HEK293 (cell line): Measurements from ENCODE around the gene ALDH7A1.

Source experiments
- CTCF ChIA-PET: fragments of 350-600 bp; formaldehyde crosslinking; extraction: SDS; loops from one replicate; lab custom pipeline; 2021; ENCODE audit warnings: antibody characterized with exemption; lab: Yijun Ruan, JAX
- POLR2A ChIA-PET: fragments of 300-600 bp; formaldehyde crosslinking; extraction: SDS; loops from one replicate; lab custom pipeline; 2020; ENCODE audit warnings: antibody characterized with exemption, inconsistent platforms; lab: Yijun Ruan, JAX
- H3K27ac ChIP-seq: fragments of 200-500 bp; sonication (Bioruptor generic); 2 replicates; pipeline ENCODE4 v1.5.1; 2014; ENCODE audit warnings: low read depth, low read length, control low read depth, inconsistent platforms; ENCODE audit errors: extremely low read depth
- H3K36me3 ChIP-seq, 2 experiments: fragments of 200-500 bp in 1 of 2; sonication (Bioruptor generic) in 1 of 2; 1 replicate in 1 of 2; 2 replicates in 1 of 2; pipeline ENCODE4 v1.5.1; 2014 to 2017; ENCODE audit warnings: inconsistent platforms in 2 of 2, low read length in 2 of 2; ENCODE audit not compliant: control insufficient read depth in 2 of 2, insufficient read depth in 1 of 2
- H3K4me1 ChIP-seq: fragments of 200-500 bp; sonication (Bioruptor generic); 2 replicates; pipeline ENCODE4 v1.5.1; 2014; ENCODE audit warnings: mild to moderate bottlenecking, low read length, inconsistent platforms; ENCODE audit not compliant: control insufficient read depth, insufficient read depth
- H3K4me3 ChIP-seq: 2 replicates; pipeline ENCODE4 v1.5.1; 2011; ENCODE audit warnings: low read depth, mild to moderate bottlenecking, control low read depth, low read length, moderate library complexity
- H3K9me3 ChIP-seq: fragments of 200-500 bp; sonication (Bioruptor generic); 2 replicates; pipeline ENCODE4 v1.5.1; 2014; ENCODE audit warnings: low read depth, low read length, inconsistent platforms; ENCODE audit not compliant: control insufficient read depth, insufficient read depth
- HOXA7 ChIP-seq: sonication (generic); formaldehyde crosslinking; IDR thresholded peaks from 2 replicates; pipeline ENCODE4 v1.8.1; 2022; ENCODE audit warnings: missing genetic modification reagents, borderline replicate concordance
- HOXC10 ChIP-seq: sonication (generic); formaldehyde crosslinking; IDR thresholded peaks from 2 replicates; pipeline ENCODE4 v1.8.1; 2023; ENCODE audit warnings: mild to moderate bottlenecking, missing genetic modification reagents
- KLF1 ChIP-seq: fragments of 450-650 bp; formaldehyde crosslinking; IDR thresholded peaks from 2 replicates; pipeline ENCODE4 v1.5.1; 2016; ENCODE audit warnings: missing biosample characterization, missing genetic modification characterization
- PRDM10 ChIP-seq: fragments of 450-650 bp; formaldehyde crosslinking; IDR thresholded peaks from 2 replicates; pipeline ENCODE4 v1.5.1; 2016; ENCODE audit warnings: missing biosample characterization, missing genetic modification characterization
- SALL2 ChIP-seq: fragments of 450-650 bp; formaldehyde crosslinking; IDR thresholded peaks from 2 replicates; pipeline ENCODE4 v1.5.0; 2017; ENCODE audit warnings: missing biosample characterization, mild to moderate bottlenecking, missing genetic modification characterization, borderline replicate concordance
- ZBTB11 ChIP-seq: fragments of 450-650 bp; formaldehyde crosslinking; conservative IDR thresholded peaks from 2 replicates; pipeline ENCODE4 v1.5.1; 2016; ENCODE audit warnings: low read depth, missing biosample characterization, missing genetic modification characterization
- ZBTB6 ChIP-seq: fragments of 450-650 bp; formaldehyde crosslinking; IDR thresholded peaks from 2 replicates; pipeline ENCODE4 v1.5.1; 2017; ENCODE audit warnings: missing biosample characterization, missing genetic modification characterization
- ZEB2 ChIP-seq: fragments of 450-650 bp; formaldehyde crosslinking; IDR thresholded peaks from 2 replicates; pipeline ENCODE4 v1.5.1; 2016; ENCODE audit warnings: missing biosample characterization, missing genetic modification characterization
- ZFHX2 ChIP-seq: fragments of 450-650 bp; formaldehyde crosslinking; conservative IDR thresholded peaks from 2 replicates; pipeline ENCODE4 v1.5.1; 2016; ENCODE audit warnings: missing biosample characterization, missing genetic modification characterization
- ZNF121 ChIP-seq: fragments of 450-650 bp; formaldehyde crosslinking; IDR thresholded peaks from 2 replicates; pipeline ENCODE4 v1.5.1; 2016; ENCODE audit warnings: missing biosample characterization, missing genetic modification characterization
- ZNF140 ChIP-seq: fragments of 450-650 bp; formaldehyde crosslinking; IDR thresholded peaks from 2 replicates; pipeline ENCODE4 v1.5.1; 2016; ENCODE audit warnings: missing biosample characterization, missing genetic modification characterization
- ZNF155 ChIP-seq: fragments of 450-650 bp; formaldehyde crosslinking; IDR thresholded peaks from 2 replicates; pipeline ENCODE4 v1.5.1; 2016; ENCODE audit warnings: missing biosample characterization, missing genetic modification characterization
- ZNF223 ChIP-seq: fragments of 450-650 bp; formaldehyde crosslinking; IDR thresholded peaks from 2 replicates; pipeline ENCODE4 v1.5.1; 2016; ENCODE audit warnings: missing biosample characterization, missing genetic modification characterization
- ZNF24 ChIP-seq: fragments of 450-650 bp; formaldehyde crosslinking; IDR thresholded peaks from 2 replicates; pipeline ENCODE4 v1.5.1; 2016; ENCODE audit warnings: missing biosample characterization, missing genetic modification characterization
- ZNF302 ChIP-seq: fragments of 450-650 bp; formaldehyde crosslinking; IDR thresholded peaks from 2 replicates; pipeline ENCODE4 v1.5.1; 2016; ENCODE audit warnings: missing biosample characterization, missing genetic modification characterization, low read depth
- ZNF544 ChIP-seq: fragments of 450-650 bp; formaldehyde crosslinking; IDR thresholded peaks from 2 replicates; pipeline ENCODE4 v1.5.0; 2017; ENCODE audit warnings: missing biosample characterization, missing genetic modification characterization
- ZNF561 ChIP-seq: fragments of 450-650 bp; IDR thresholded peaks from 2 replicates; pipeline ENCODE4 v1.5.1; 2018; ENCODE audit warnings: missing biosample characterization, missing genetic modification characterization, borderline replicate concordance
- ZNF658 ChIP-seq: fragments of 450-650 bp; formaldehyde crosslinking; IDR thresholded peaks from 2 replicates; pipeline ENCODE4; 2016; ENCODE audit warnings: missing biosample characterization, missing genetic modification characterization
- ZNF660 ChIP-seq: fragments of 450-650 bp; IDR thresholded peaks from 2 replicates; pipeline ENCODE4 v1.5.1; 2018; ENCODE audit warnings: missing biosample characterization, mild to moderate bottlenecking, missing genetic modification characterization
- ZNF747 ChIP-seq: fragments of 450-650 bp; formaldehyde crosslinking; IDR thresholded peaks from 2 replicates; pipeline ENCODE4 v1.5.1; 2016; ENCODE audit warnings: missing biosample characterization, missing genetic modification characterization
- ZNF785 ChIP-seq: fragments of 450-650 bp; formaldehyde crosslinking; IDR thresholded peaks from 2 replicates; pipeline ENCODE4 v1.5.1; 2016; ENCODE audit warnings: missing biosample characterization, missing genetic modification characterization
- ZNF830 ChIP-seq: fragments of 450-650 bp; IDR thresholded peaks from 2 replicates; pipeline ENCODE4 v1.5.0; 2018; ENCODE audit warnings: missing biosample characterization, missing genetic modification characterization, low read depth, mild to moderate bottlenecking, moderate library complexity
- ZSCAN16 ChIP-seq: fragments of 450-650 bp; formaldehyde crosslinking; IDR thresholded peaks from 2 replicates; pipeline ENCODE4 v1.5.1; 2016; ENCODE audit warnings: missing biosample characterization, missing genetic modification characterization

The ALDH7A1 gene

GRCh38 chr5:126497506-126497905 is 97.5 kb downstream of the ALDH7A1 start:
- ChIA-PET CTCF (interaction anchor here (0.6 to 5.9 kb wide), 3 partner anchors 9 to 144 kb away, joined by 3 to 55 read pairs (median 5); no protein-coding TSS in a partner anchor), POLR2A (no interaction called here)
- Histone ChIP-seq H3K27ac (no peak overlapping the region), H3K4me3 (no peak overlapping the region), H3K4me1 (no peaks in the 10 kb centered on the region; the same call in 1 of the 2 replicates), H3K9me3 (no peaks in the 10 kb centered on the region), H3K36me3 (no peaks in the 10 kb centered on the region)
- no peak for TF ChIP-seq ZEB2
- TF ChIP-seq ZNF223 (tag by site-specific recombination), result no peak
- TF ChIP-seq ZSCAN16 (tag by site-specific recombination), result no peak
- no peak for TF ChIP-seq ZBTB6 (tag by site-specific recombination)
- no peak for TF ChIP-seq ZNF561
- TF ChIP-seq HOXC10 (CRISPR knock-in tag), result no peak
- no peak for TF ChIP-seq ZNF140 (tag by site-specific recombination)
- TF ChIP-seq ZFHX2 (tag by site-specific recombination), result no peak
- no peak for TF ChIP-seq SALL2 (tag by site-specific recombination)
- no peak for TF ChIP-seq ZNF658 (tag by site-specific recombination)
- no peak for TF ChIP-seq ZNF544 (tag by site-specific recombination)
- TF ChIP-seq ZBTB11 (tag by site-specific recombination), result no peak
- no peak for TF ChIP-seq ZNF830 (tag by site-specific recombination)
- no peak for TF ChIP-seq HOXA7 (CRISPR knock-in tag)
- TF ChIP-seq ZNF747, result no peak
- no peak for TF ChIP-seq ZNF24 (tag by site-specific recombination)
- no peak for TF ChIP-seq ZNF302 (tag by site-specific recombination)
- no peak for TF ChIP-seq ZNF785
- TF ChIP-seq ZNF660 (tag by site-specific recombination), result no peak

GRCh38 chr5:126494393-126494792 is 100.6 kb downstream of the ALDH7A1 start:
- Histone ChIP-seq H3K27ac (no peak overlapping the region), H3K4me3 (no peak overlapping the region), H3K4me1 (no peaks in the 10 kb centered on the region; the same call in 1 of the 2 replicates), H3K9me3 (no peaks in the 10 kb centered on the region), H3K36me3 (no peaks in the 10 kb centered on the region)
- POLR2A ChIA-PET, result no interaction called here
- TF ChIP-seq ZNF121 (peak; percentile 81), ZNF785 (no peak)
- CTCF ChIA-PET, result no interaction called here

- Histone ChIP-seq H3K36me3 (no peaks in the 10 kb centered on the region), H3K4me1 (peaks cover 3% of the 10 kb centered on the region), H3K4me3 (no peak overlapping the region), H3K9me3 (no peaks in the 10 kb centered on the region), H3K27ac (no peak overlapping the region)
- CTCF ChIA-PET, result interaction anchor here (0.5 to 1.0 kb wide), 3 partner anchors 17 to 1575 kb away, joined by 3 to 4 read pairs (median 3); no protein-coding TSS in a partner anchor
- TF ChIP-seq KLF1 (tag by site-specific recombination) (0 out of 2 replicates have a peak, but pooled peaks have one; percentile 12), PRDM10 (tag by site-specific recombination) (0 out of 2 replicates have a peak, but pooled peaks have one; percentile 16), ZNF155 (tag by site-specific recombination) (no peak)
- POLR2A ChIA-PET, result no interaction called here
Measured at GRCh38 chr5:126492939-126493338, 102.1 kb downstream of the ALDH7A1 start.
